NOMO-1 treated with dmso at 0.1 percent for 144 hours (cell line): ENCODE data around the gene SCARF2.
"Not testable (repeated sequence)": the region's sequence is repeated elsewhere in the genome, so short reads cannot be mapped to it uniquely, and the experiment has no call there.

Experiments
- DNase-seq: peaks from one replicate; lab custom pipeline; 2025; ENCODE audit not compliant: unreplicated experiment; lab: John Stamatoyannopoulos, UW

SCARF2 gene

DNA sequence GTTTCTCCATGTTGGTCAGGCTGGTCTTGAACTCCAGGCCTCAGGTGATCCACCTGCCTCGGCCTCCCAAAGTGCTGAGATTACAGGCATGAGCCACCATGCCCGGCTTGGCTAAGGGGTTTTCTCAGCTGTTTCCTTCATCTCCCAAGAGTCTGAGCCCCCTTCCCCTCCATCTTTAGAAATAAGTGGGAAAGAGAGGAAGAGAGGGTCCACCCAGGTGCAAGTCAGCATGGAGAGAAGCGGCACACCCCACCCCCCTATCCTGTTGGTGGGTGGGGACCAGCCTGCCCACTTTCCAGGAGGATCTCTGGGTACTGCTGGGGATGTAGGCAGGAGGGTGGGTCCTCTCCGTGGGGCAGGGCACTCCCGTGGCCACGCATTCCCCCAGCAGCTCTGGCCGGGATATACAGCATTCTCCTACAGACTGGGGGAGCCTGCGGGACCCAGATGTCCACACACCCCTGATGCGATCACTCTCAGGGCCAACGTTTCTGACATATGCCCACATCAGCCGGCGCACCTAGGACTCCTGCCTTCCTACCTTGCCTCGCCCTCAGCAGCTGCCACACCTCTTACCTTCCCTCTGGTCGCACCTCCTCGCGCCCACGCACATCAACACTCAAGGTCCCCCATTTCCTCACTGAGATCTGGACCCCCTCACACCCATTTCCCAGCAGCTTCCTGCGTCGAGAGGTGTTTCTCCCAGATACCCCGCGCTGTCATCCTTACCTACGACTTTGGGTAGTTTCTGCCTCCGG, 8.9 kb downstream of the SCARF2 start:
- DNase-seq, result no peak

GRCh38 chr22:20427945-20428417, 9.6 kb downstream of the SCARF2 start:
- no peak for DNase-seq

- no peak for DNase-seq
Observed at GRCh38 chr22:20427104-20427944, 10.3 kb downstream of the SCARF2 start.

GRCh38 chr22:20426259-20426615, 11.4 kb downstream of the SCARF2 start:
- DNase-seq, result no peak

DNA sequence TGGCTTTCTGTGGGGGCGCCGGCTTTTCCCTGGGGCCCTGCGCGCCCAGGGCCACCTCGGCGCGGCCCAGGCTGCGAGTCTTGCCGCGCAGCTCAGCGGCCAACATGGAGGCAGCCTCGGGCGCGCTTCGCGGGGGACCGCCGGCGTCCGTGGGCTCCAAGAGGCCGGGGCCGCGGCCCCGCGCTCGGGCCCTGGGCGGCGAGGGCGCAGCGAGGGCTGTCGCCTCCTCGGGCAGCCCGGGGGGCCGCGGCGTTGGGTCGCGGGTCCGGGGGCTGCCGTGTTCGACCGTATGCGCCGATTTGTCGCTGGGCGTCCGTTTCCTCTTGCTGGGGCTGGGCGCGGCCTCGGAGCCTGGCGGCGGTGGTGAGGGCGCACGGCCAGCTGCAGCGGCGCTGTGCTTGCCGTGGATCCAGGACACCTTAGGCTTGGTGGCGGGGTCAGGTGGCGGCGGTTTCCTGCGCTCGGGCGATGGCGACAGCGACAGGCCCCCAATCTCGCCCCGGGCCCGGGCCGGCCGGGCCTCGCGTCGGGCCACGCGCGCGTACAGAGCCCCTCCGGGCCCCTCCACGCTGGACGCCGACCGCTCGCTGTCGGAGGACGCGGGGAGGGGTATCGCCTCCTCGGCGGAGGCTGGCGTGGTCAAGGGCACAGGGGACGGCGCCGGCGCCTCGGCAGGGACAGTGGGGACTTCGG, 11.9 kb downstream of the SCARF2 start:
- DNase-seq, result no peak

DNA sequence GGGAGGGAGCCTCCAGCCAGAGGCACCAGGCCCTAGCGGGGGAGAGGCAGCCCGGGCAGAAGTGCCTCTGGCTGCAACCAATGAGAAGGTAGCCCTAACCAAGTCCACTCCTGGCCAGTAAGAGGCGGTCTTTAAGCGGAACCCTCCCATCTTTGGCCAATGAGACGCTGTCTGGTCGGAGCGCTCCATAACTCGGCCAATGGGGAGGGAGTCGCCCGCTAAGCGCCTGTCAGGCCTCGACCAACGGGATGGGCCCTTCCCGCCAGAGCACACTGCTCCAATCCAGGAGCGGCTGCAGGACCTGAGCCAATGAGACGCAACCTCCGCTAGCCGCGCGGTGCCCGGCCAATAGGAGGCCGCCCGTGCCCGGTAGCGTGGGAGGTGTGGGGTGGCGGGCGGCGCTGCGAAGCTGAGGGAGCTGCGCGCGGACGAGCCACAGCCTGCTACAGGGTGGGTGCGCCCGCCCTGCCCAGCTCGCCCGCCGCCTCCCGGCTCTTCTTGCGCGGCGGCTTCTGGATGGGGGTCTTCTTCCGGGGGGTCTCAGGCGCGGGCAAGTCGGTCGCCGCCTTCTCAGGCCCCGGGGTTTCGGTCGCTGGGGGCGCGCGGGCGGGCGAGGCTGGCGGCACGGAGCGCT, 12.6 kb downstream of the SCARF2 start:
- DNase-seq, result no peak

- no peak for DNase-seq
Observed at GRCh38 chr22:20424568-20424931, 13.1 kb downstream of the SCARF2 start.

DNA sequence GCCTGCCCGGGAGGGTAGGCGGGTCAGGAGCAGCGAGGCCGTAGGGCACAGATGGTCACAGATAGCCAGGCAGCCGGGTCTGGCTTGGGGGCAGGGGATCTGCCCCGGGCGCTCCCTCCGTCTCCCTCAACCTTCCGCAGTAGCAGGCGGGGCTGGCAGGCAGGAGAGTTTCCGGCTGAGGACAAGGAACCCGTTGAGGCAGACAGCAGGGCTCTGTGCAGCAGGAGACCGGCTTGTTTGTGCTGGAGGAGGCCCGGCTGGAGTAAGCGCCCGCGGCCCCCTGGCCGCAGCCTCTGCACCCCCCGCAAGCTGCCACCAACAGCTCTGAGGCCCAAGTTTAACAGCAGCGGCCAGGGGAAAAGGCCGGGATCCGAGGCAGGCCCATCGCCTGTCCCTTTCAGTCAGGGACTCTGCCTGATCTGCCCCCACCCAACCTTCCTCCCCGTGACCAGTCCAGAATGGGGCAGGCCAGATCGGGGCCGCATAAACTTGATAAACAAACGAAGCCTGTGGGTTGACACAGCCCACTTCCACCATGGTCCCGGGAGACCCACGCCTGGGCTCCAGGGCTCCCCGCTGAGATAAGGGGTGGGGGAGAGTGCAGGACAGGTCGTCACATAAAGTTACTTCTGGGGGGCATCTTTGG, 13.6 kb downstream of the SCARF2 start:
- no peak for DNase-seq

- no peak for DNase-seq
Observed at GRCh38 chr22:20423008-20423905, 14.4 kb downstream of the SCARF2 start.

GRCh38 chr22:20422271-20423007, 15.2 kb downstream of the SCARF2 start:
- no peak for DNase-seq

GRCh38 chr22:20421507-20421874, 16.1 kb downstream of the SCARF2 start:
- no peak for DNase-seq

DNA sequence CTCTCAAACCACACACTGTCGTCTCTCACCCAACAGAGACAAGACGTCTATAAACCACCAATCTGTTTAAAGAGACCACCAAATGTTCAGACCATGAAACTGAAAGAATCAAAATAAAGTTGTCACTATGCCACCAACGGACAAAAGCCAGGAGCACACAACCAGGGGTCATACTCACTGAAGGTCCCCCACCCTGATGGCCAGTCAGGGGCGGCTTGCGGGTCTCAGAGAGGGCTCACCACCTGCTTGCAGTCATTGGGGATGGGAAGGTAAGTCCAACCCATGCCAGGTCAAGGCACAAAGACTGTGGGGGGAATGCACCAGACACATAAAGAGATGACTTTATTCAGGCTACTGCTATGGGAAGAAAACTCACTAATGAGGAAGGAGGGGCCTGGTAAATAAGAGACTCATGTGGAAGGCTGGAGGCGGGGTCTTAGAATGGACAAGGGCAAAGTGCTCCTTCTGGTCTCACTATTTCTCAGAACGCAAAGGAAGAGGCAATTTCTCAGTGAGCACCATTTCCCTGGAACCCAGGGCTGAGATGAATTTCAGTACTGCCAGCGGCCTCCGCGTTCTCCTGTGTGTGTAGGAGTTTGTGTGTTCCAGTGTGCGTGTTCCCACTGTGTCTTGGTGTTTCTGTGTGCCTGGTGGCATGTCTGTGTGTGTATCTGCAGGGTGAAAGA, 17.3 kb downstream of the SCARF2 start:
- no peak for DNase-seq

DNA sequence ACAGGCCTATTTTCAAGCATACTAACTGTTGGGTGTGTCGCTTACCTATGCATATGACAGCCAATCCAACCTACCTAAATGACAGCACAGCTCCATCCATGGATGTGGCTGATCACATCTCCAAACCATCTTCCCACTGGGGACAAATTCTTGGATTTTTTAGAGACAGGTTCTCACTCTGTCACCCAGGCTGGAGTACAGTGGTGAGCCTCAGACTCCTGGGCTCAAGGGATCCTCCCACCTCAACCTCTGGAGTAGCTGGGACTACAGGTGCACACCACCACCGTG, 18.0 kb downstream of the SCARF2 start:
- no peak for DNase-seq

DNA sequence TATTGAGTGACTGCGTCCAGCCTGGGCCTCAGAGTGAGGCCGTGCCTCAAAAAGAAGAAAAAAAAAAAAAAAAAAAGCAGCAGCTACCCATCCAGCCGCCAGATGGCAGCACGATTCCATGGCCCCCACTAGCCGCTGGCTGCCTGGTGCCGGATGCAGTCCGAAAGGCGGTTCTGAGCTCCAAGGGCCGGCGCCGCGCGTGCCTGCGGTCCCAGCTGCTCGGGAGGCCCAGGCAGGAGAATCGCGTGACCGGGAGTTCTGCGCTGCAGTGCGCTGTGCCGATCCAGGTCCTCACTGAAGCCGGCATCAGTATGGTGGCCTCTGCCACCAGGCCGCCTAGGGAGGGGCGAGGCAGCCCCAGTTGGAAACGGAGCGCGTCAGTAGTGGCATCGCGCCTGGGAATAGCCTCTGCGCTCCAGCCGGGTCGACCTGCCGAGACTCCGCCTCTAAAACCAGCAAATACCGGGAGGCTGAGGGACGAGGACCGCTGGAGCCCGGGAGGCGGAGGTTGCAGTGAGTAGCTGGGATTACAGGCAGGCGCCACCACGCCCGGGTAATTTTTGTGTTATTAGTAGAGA, 19.3 kb downstream of the SCARF2 start:
- peak; percentile 47 for DNase-seq

GRCh38 chr22:20415699-20416098, 21.9 kb downstream of the SCARF2 start:
- not testable (repeated sequence) for DNase-seq

- not testable (repeated sequence) for DNase-seq
Observed at GRCh38 chr22:20415241-20415640, 22.4 kb downstream of the SCARF2 start.

DNA sequence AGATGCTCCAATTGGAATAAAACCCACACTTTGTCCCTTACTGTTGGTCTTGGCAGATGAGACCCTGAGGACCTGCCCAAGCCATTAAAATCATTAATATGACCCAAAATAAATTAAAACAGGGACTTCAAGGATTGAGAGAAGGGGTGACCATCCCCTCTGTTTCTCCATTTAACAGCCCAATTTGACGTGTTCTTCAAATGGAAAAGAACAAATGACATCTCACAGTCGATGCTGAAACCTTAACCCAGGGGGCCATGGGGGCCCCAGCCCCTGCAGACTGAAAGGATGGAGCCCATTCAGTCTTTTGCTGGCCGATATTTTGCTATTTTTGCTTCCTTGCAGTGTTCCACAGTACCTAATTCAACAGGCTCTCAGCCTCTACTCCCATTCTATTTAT, 23.2 kb downstream of the SCARF2 start:
- no peak for DNase-seq

- no peak for DNase-seq
Observed at GRCh38 chr22:20414059-20414440, 23.6 kb downstream of the SCARF2 start.
